ENCODE data around the gene INPP5A.

INPP5A gene

DNA sequence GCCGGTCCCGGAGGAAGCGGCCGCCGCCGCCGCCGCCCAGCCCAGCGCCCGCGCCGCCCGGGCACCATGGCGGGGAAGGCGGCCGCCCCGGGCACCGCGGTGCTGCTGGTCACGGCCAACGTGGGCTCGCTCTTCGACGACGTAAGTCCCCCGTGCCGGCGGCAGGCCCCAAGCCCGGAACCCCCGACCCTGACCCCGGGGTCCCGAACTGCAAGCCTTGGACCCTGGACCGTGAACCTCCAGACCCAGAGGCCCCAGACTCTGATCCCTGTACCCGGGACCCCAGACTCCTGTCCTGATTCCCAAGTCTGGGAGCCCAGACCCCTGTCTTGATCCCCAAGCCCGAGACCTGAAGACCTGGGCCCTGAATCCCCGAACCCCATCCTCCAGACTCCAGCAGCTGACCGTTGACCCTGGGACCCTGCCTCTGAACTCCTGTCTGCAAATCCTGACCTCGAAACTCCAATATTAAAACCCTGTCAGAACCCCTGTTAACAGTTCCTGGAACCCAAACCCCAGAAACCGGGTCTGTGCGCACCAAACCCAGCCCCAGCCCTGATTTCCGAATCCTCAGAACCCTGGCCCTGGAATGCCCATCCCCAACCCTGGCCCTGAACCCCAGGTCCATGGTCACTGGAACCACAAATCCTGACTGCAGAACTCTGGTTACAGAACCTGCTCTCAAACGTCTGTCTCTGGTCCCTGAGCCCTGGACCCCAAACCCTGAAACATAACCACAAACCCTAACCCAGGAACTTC lies 623 bp downstream of the INPP5A start:
- TF ChIP-seq, protein P1, sequence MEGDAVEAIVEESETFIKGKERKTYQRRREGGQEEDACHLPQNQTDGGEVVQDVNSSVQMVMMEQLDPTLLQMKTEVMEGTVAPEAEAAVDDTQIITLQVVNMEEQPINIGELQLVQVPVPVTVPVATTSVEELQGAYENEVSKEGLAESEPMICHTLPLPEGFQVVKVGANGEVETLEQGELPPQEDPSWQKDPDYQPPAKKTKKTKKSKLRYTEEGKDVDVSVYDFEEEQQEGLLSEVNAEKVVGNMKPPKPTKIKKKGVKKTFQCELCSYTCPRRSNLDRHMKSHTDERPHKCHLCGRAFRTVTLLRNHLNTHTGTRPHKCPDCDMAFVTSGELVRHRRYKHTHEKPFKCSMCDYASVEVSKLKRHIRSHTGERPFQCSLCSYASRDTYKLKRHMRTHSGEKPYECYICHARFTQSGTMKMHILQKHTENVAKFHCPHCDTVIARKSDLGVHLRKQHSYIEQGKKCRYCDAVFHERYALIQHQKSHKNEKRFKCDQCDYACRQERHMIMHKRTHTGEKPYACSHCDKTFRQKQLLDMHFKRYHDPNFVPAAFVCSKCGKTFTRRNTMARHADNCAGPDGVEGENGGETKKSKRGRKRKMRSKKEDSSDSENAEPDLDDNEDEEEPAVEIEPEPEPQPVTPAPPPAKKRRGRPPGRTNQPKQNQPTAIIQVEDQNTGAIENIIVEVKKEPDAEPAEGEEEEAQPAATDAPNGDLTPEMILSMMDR (conservative IDR thresholded peaks at IDR 0.05) = no peak
- peak overlapping the region; percentile 71 for H3K27ac ChIP-seq

DNA sequence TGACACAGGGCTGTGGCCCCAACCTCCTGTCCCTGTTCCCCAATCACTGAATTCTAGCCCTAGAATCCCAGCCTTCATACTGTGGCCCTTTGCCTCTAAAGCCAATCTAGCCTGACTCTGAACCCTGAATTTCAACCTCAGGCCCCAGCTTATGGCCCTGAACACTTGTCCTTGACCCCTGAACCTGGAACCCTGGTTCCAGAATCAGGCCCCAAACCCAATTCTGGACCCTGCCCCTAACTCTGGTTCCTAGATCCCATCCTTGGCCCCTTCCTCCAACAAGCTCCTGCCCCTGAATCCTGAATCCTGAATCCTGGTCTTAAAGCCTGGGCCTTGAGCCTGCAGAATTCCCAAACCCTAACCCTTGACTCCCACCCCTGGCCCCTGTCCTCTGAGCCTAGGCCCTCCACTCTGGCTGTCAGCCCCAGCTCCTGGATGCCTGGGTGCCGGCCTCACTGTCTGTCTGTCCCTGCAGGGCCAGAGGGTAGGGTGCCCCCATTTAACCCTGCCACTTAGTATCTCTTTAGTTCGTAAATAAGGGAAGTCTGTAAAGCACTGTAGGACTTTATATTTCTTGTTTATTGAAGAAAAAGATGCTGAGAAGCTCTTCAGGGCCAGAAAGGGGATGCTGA lies 1.3 kb downstream of the INPP5A start:
- TF ChIP-seq, protein P1 (conservative IDR thresholded peaks at IDR 0.05) = no peak
- H3K27ac ChIP-seq = peak overlapping the region; percentile 71

DNA sequence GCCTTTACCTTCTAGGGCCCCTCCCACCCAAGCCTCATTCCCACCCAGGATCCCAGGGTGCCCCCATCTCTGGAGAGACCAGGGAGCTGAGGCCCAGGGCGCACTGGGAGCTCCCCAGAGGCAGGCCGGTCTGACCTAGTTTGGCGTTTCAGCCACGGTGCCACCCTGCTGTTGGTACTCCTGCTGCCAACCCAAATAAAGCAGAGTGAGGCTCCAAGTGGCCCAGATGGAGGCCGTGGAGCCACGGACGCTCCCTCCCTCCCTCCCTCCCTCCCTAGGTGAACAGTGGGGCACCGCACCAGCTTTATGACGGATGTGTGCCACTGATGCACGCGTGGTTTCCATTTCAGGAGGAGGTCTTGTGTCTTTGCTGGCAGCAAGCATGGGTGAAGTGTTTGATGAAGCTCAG lies 1.8 kb downstream of the INPP5A start:
- TF ChIP-seq, protein P1 (conservative IDR thresholded peaks at IDR 0.05) = no peak
- peak overlapping the region; percentile 71 for H3K27ac ChIP-seq

DNA sequence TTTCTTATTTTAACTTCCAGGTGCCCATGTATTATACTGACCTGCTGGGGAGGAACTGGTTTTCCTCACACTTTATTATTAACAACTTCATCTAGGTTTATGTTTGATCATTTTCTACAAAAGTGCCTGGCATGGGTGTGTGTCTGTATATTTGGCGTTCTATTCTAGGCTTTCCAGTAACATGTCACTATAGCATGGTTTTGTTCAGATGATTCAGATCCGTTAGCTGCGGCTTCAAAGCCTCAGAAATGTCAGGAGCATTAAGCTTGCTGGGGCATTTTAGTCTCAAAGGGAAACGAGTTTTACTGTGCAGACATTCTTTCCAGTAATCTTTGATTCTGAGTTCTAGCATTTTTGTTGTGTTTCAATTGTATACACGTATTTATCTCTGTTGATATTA lies 2.3 kb downstream of the INPP5A start:
- peak overlapping the region; percentile 71 for H3K27ac ChIP-seq
- TF ChIP-seq, protein P1 (conservative IDR thresholded peaks at IDR 0.05) = no peak

DNA sequence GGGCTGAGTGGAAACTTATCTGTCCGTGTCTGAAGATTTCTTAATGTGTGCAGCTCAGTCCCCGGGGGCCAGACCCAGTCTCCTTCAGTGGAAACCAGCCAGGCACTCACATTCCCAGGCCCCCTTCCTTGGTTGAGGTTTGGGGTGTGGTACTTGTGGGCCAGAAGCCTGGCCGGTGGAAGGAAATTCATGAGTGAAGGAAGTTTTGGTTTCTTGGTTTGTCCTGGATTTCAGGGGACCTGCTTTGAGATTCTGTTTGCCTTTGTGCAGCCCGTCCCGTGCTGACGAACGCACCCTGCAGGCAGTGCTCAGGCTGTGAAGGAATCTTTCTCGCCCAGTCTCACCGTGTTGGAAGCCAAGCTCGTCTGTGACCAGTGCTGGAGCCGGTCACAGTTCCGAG lies 2.9 kb downstream of the INPP5A start:
- peak overlapping the region; percentile 71 for H3K27ac ChIP-seq

DNA sequence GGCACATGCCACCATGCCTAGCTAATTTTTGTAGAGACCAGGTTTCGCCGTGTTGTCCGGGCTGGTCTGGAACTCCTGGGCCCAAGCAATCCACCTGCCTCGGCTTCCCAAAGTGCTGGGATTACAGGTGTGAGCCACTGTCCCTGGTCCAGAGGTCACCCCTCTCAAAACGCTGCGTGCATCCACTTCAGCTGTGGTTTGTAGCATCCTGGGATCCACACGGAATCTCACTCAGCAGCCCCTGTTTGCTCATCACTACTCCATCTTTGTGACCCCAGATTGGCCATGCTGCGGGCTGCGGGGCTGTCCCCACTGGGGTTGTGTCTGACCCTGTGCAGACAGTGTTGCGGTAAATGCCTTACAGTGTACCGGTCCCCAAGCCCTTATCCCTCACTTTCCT lies 3.5 kb downstream of the INPP5A start:
- H3K27ac ChIP-seq = no peak overlapping the region
- TF ChIP-seq, protein P1 (conservative IDR thresholded peaks at IDR 0.05) = no peak

More for the DNA sequence above, 2.9 kb downstream of the INPP5A start:
- TF ChIP-seq, protein P1 (conservative IDR thresholded peaks at IDR 0.05) = no peak

DNA sequence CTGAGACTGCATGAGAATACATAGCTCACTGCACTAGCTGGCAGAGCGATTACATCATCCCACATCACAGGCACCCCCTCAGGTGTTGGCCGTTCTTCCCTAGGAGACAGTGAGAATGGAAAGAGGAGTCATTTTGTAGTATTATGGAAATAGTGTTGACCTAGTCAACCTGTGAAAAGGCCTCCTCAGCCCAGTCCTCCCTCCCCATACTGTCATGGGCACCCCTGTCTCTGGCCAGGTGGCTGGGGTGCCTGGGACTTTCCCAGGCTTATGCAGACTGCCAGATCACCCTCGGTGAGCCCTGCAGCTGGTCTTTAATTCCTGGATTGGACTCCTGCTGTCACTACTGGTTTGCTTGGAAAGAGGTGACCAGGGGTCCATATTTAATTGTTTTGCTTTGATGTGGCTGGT lies 4.0 kb downstream of the INPP5A start:
- TF ChIP-seq, protein P1 (conservative IDR thresholded peaks at IDR 0.05) = no peak
- H3K27ac ChIP-seq = no peak overlapping the region

Data from VCaP (cell line).